IMR-90 (cell line): ENCODE measurements around the gene ZG16B. TPM values are rescaled to one million over a fixed set of nuclear protein-coding genes. Genes with fewer than 3 reads are reported as not detected.
A peak's percentile ranks its signal among the peaks of the same experiment; 100 is the strongest.

ENCODE experiments used
- ATAC-seq: fragments of 200-7000 bp; cut with Tn5 transposase; 2 replicates; pipeline ENCODE4 v1.9.1; 2020; ENCODE audit warnings: low read depth, mild to moderate bottlenecking, moderate library complexity
- BruUV-seq: library from RNA; stranded (reverse); fragments of 400-500 nt; replicated peaks from 2 replicates; lab custom pipeline; 2021; lab: Mats Ljungman, UMichigan
- CTCF ChIA-PET: fragments of 300-600 bp; formaldehyde crosslinking; extraction: SDS; loops from one replicate; lab custom pipeline; 2021; ENCODE audit warnings: antibody characterized with exemption; lab: Yijun Ruan, JAX
- POLR2A ChIA-PET: fragments of 300-600 bp; sonication (Branson Sonifier 250); formaldehyde crosslinking; loops from one replicate; lab custom pipeline; 2022; ENCODE audit warnings: antibody characterized with exemption; ENCODE audit not compliant: unreplicated experiment; lab: Charles Lee
- DNase-seq: peaks from one replicate; pipeline ENCODE4 v3.0.0; 2013
- H2AFZ ChIP-seq: replicated peaks from 2 replicates; pipeline ENCODE3; 2013; ENCODE audit warnings: low read length, mild to moderate bottlenecking; ENCODE audit not compliant: poor library complexity
- H2AK5ac ChIP-seq: 2 replicates; pipeline ENCODE4 v1.6.1; 2013; ENCODE audit warnings: low read depth, low read length, inconsistent platforms
- H2AK9ac ChIP-seq: replicated peaks from 2 replicates; pipeline ENCODE3; 2013; ENCODE audit warnings: mild to moderate bottlenecking, low read depth, low read length, moderate library complexity; ENCODE audit not compliant: poor library complexity
- H2BK120ac ChIP-seq: 2 replicates; pipeline ENCODE4 v1.6.1; 2013; ENCODE audit warnings: low read depth, low read length, inconsistent platforms
- H2BK15ac ChIP-seq: 3 replicates; pipeline ENCODE4 v1.6.1; 2013; ENCODE audit warnings: low read depth, low read length, inconsistent platforms
- H2BK20ac ChIP-seq: 2 replicates; pipeline ENCODE4 v1.6.1; 2013; ENCODE audit warnings: low read depth, mild to moderate bottlenecking, inconsistent platforms, low read length, moderate library complexity
- H2BK5ac ChIP-seq: 2 replicates; pipeline ENCODE4 v1.6.1; 2013; ENCODE audit warnings: mild to moderate bottlenecking, low read depth, low read length, inconsistent platforms; ENCODE audit not compliant: poor library complexity, severe bottlenecking
- H3K14ac ChIP-seq: replicated peaks from 2 replicates; pipeline ENCODE4 v1.6.1; 2013; ENCODE audit warnings: low read depth, low read length, inconsistent platforms
- H3K18ac ChIP-seq: 2 replicates; pipeline ENCODE4 v1.6.1; 2013; ENCODE audit warnings: low read depth, low read length, control low read depth
- H3K23ac ChIP-seq: 2 replicates; pipeline ENCODE4 v1.6.1; 2013; ENCODE audit warnings: low read depth, low read length, inconsistent platforms
- H3K27ac ChIP-seq: 2 replicates; pipeline ENCODE4 v1.5.1; 2013; ENCODE audit warnings: mild to moderate bottlenecking, control low read depth, low read length; ENCODE audit not compliant: insufficient read depth
- H3K27me3 ChIP-seq: 2 replicates; pipeline ENCODE4 v1.6.1; 2013; ENCODE audit warnings: low read length; ENCODE audit not compliant: control insufficient read depth, insufficient read depth
- H3K36me3 ChIP-seq: 2 replicates; pipeline ENCODE4 v1.6.1; 2013; ENCODE audit warnings: low read length, mixed read lengths; ENCODE audit not compliant: control insufficient read depth, insufficient read depth
- H3K4ac ChIP-seq: 2 replicates; pipeline ENCODE4 v1.6.1; 2013; ENCODE audit warnings: low read depth, low read length, inconsistent platforms
- H3K4me1 ChIP-seq: 2 replicates; pipeline ENCODE4 v1.6.1; 2013; ENCODE audit warnings: low read length, mixed read lengths; ENCODE audit not compliant: control insufficient read depth, insufficient read depth
- H3K4me2 ChIP-seq: 2 replicates; pipeline ENCODE4 v1.6.1; 2013; ENCODE audit warnings: low read depth, mild to moderate bottlenecking, control low read depth, low read length, moderate library complexity
- H3K4me3 ChIP-seq: 2 replicates; pipeline ENCODE4 v1.5.1; 2013; ENCODE audit warnings: low read depth, mild to moderate bottlenecking, control low read depth, low read length, moderate library complexity; ENCODE audit not compliant: insufficient read depth
- H3K56ac ChIP-seq: 2 replicates; pipeline ENCODE4 v1.6.1; 2013; ENCODE audit warnings: low read length, inconsistent platforms; ENCODE audit not compliant: insufficient read depth; ENCODE audit errors: extremely low read depth
- H3K79me1 ChIP-seq, 2 experiments: 2 replicates each; pipeline ENCODE4 v1.6.1; 2013; ENCODE audit warnings: low read length in 2 of 2, inconsistent platforms in 1 of 2, low read depth in 1 of 2
- H3K9ac ChIP-seq: 2 replicates; pipeline ENCODE4 v1.6.1; 2013; ENCODE audit warnings: low read depth, low read length, control low read depth
- H3K9me1 ChIP-seq: 2 replicates; pipeline ENCODE4 v1.6.1; 2013; ENCODE audit warnings: low read length, inconsistent platforms; ENCODE audit not compliant: insufficient read depth
- H3K9me3 ChIP-seq: 2 replicates; pipeline ENCODE4 v1.6.1; 2013; ENCODE audit warnings: low read length; ENCODE audit not compliant: control insufficient read depth, insufficient read depth
- H4K20me1 ChIP-seq: 2 replicates; pipeline ENCODE4 v1.6.1; 2013; ENCODE audit warnings: low read length, inconsistent platforms; ENCODE audit not compliant: insufficient read depth
- H4K5ac ChIP-seq: 2 replicates; pipeline ENCODE4 v1.6.1; 2013; ENCODE audit warnings: mild to moderate bottlenecking, low read depth, low read length, control low read depth
- H4K8ac ChIP-seq, 2 experiments: 2 replicates each; pipeline ENCODE4 v1.6.1; 2013; ENCODE audit warnings: low read depth in 2 of 2, low read length in 2 of 2, control low read depth in 1 of 2, inconsistent platforms in 1 of 2
- H4K91ac ChIP-seq: 2 replicates; pipeline ENCODE4 v1.6.1; 2013; ENCODE audit warnings: low read depth, low read length, inconsistent platforms; ENCODE audit not compliant: insufficient read depth
- BHLHE40 ChIP-seq: fragments of 150-350 bp; IDR thresholded peaks from 2 replicates; pipeline ENCODE4 v1.6.1; 2016; ENCODE audit warnings: mild to moderate bottlenecking, low read depth, low read length
- CEBPB ChIP-seq: IDR thresholded peaks from 2 replicates; pipeline ENCODE4 v1.6.1; 2012; ENCODE audit warnings: low read depth, low read length, improper control_type of control experiment
- CHD1 ChIP-seq: IDR thresholded peaks from 2 replicates; pipeline ENCODE4 v1.6.1; 2012; ENCODE audit warnings: low read depth, low read length, improper control_type of control experiment
- CTCF ChIP-seq: conservative IDR thresholded peaks from 2 replicates; pipeline ENCODE4 v1.5.1; 2012; ENCODE audit warnings: mild to moderate bottlenecking, low read depth, low read length, improper control_type of control experiment
- FOS ChIP-seq: fragments of 150-350 bp; IDR thresholded peaks from 2 replicates; pipeline ENCODE4 v1.6.1; 2016; ENCODE audit warnings: low read depth, low read length
- MAFK ChIP-seq: IDR thresholded peaks from 2 replicates; pipeline ENCODE4 v1.6.1; 2012; ENCODE audit warnings: low read depth, low read length, improper control_type of control experiment
- MAZ ChIP-seq: IDR thresholded peaks from 2 replicates; pipeline ENCODE4 v1.6.1; 2012; ENCODE audit warnings: low read depth, mild to moderate bottlenecking, low read length, improper control_type of control experiment, moderate library complexity, borderline replicate concordance
- MXI1 ChIP-seq: IDR thresholded peaks from 2 replicates; pipeline ENCODE4 v1.6.1; 2012; ENCODE audit warnings: low read depth, mild to moderate bottlenecking, low read length, moderate library complexity, borderline replicate concordance
- NFE2L2 ChIP-seq: fragments of 150-350 bp; IDR thresholded peaks from 2 replicates; pipeline ENCODE4 v1.6.1; 2016; ENCODE audit warnings: low read depth, mild to moderate bottlenecking, low read length
- POLR2A ChIP-seq: IDR thresholded peaks from 2 replicates; pipeline ENCODE4 v1.6.1; 2012; ENCODE audit warnings: mild to moderate bottlenecking, low read depth, low read length
- RAD21 ChIP-seq: IDR thresholded peaks from 2 replicates; pipeline ENCODE4 v1.6.1; 2012; ENCODE audit warnings: low read length, improper control_type of control experiment
- RCOR1 ChIP-seq: IDR thresholded peaks from 2 replicates; pipeline ENCODE4 v1.6.1; 2012; ENCODE audit warnings: mild to moderate bottlenecking, low read length, improper control_type of control experiment; ENCODE audit not compliant: insufficient replicate concordance
- RFX5 ChIP-seq: IDR thresholded peaks from 2 replicates; pipeline ENCODE4 v1.8.0; 2012; ENCODE audit warnings: low read depth, mild to moderate bottlenecking, low read length, moderate library complexity
- SMC3 ChIP-seq: fragments of 150-350 bp; IDR thresholded peaks from 2 replicates; pipeline ENCODE4 v1.6.1; 2016; ENCODE audit warnings: low read depth, mild to moderate bottlenecking, antibody characterized with exemption, low read length, moderate library complexity
- WGBS, 2 experiments: methylation state at CpG; one replicate each; pipeline versions ENCODE4 v1.1.5 to v1.1.7; 2013; ENCODE audit warnings: missing lambda C conversion rate in 2 of 2; ENCODE audit not compliant: insufficient read length in 1 of 2; ENCODE audit errors: extremely low coverage in 2 of 2; 5-methylcytosine and 5-hydroxymethylcytosine counted together
- dilution Hi-C: fragments of 300-500 bp; cut with HindIII; formaldehyde crosslinking; loops from one replicate; pipeline ENCODE4 v1.14.3; 2018; ENCODE audit warnings: low sequenced_read_pairs; ENCODE audit not compliant: unreplicated experiment
- in situ Hi-C: fragments of 300-500 bp; cut with MboI; formaldehyde crosslinking; loops from 3 replicates; pipeline ENCODE4 v1.14.3; 2019; ENCODE audit warnings: low sequenced_read_pairs, inconsistent platforms, mixed read lengths
- intact Hi-C: fragments of 100-400 bp; cut with micrococcal nuclease; formaldehyde crosslinking; loops from 2 replicates; pipeline ENCODE4 v1.10.0; 2022
- polyA plus RNA-seq, 3 experiments: library from polyadenylated mRNA; depleted of rRNA; stranded (reverse); fragments of >200 nt; gene quantifications; 2 replicates each; pipeline ENCODE4 v1.2.3, GENCODE V29; 2012; ENCODE audit warnings: low replicate concordance in 1 of 3
- total RNA-seq: library from RNA; depleted of rRNA; stranded (reverse); fragments of >200 nt; gene quantifications from 2 replicates; pipeline ENCODE4 v1.2.3, GENCODE V29; 2012

Gene ZG16B
- total and polyA plus RNA-seq, 2 of the 4 experiments (the other 2 are of a cell fraction) = 0.54 to 0.65 TPM

DNA sequence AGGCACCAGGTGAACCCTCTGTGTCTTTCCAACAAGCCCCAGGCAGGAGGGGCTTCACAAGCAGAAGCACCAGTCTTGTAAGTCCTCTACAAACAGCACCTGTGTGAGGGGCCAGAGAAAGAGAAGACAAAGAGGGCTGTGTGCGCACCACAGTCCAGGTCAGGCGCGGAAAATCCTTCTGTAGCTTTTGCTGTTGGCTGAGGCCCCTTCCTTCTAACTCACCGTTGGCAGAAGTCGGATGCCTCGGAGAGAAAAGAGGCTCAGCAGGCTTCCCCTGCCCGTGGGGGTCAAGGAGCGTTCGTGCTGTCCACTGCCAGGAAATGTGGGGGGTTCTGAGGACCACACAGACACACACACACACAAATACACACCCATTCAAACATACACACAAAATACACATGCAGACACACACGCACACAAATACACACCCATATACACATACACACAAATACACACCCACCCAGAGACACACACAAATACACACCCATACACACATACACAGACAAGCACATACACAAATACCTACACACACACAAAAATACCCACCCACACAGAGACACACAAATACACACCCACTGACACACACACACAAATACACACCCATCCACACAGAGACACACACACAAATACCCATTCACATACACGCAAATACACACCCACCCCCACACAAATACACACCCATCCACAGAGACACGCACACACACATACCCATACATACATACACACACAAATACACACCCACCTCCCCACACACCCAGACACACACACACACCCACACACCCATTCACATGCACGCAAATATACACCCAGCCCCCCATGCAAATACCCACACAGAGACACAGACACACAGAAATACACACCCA lies 6.8 kb downstream of the ZG16B start (continued):
- TF ChIP-seq CEBPB = no peak
- no peak for TF ChIP-seq CHD1
- no peak for TF ChIP-seq FOS

DNA sequence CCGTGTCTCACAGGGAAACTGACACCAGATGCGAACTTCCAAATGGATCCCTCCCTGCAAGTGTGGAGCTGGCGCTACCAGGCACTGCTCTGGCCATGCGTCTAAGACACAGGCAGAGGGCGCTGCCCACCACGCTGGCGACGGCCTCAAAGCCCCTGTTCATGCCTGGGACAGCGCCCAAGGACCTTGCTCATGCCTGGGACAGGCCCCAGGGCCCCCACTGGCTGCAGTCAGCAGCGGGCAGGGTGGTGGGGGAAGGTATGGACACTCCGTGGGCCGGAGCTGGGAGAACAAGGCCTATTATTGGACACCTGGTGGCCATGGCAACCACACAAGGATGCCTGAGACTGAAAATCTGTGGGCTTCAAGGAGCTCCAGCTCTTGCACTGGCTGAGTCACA lies 8.8 kb downstream of the ZG16B start:
- H2BK5ac ChIP-seq = no peak overlapping the region
- H3K27me3 ChIP-seq = no peaks in the 10 kb centered on the region
- peak overlapping the region; percentile 13; the same call in 1 of the 2 replicates for H3K14ac ChIP-seq
- H3K36me3 ChIP-seq = no peaks in the 10 kb centered on the region
- H3K23ac ChIP-seq = no peak overlapping the region
- ATAC-seq (peak; percentile 90), DNase-seq (peak; percentile 89)
- H3K4me1 ChIP-seq = peaks cover 10% of the 10 kb centered on the region
- peak overlapping the region; percentile 68 for H3K4ac ChIP-seq
- no peak overlapping the region for H3K27ac ChIP-seq
- no peak overlapping the region for H3K4me3 ChIP-seq
- H3K79me1 ChIP-seq = no peaks in the 10 kb centered on the region
- H3K9me1 ChIP-seq = peaks cover 10% of the 10 kb centered on the region
- peaks cover 7% of the 10 kb centered on the region; the same call in 1 of the 2 replicates for H4K20me1 ChIP-seq
- intact Hi-C loops (loop anchor here (1.0 to 5.0 kb wide), 3 partner anchors 29 to 80 kb away; no protein-coding TSS in a partner anchor), in situ Hi-C loops (loop anchor here (10.0 kb wide), 1 partner anchor 76 kb away; the partner anchor contains the start of gene FLYWCH1), dilution Hi-C loops (no loop called here)
- no TSS peak for BruUV-seq
- H2BK20ac ChIP-seq = peak overlapping the region; percentile 61; the same call in 1 of the 2 replicates
- peak overlapping the region; percentile 98 for H2AK5ac ChIP-seq
- no peak overlapping the region for H3K18ac ChIP-seq
- peak overlapping the region; percentile 92 for H2AFZ ChIP-seq
- H4K5ac ChIP-seq = peak overlapping the region; percentile 60
- peak overlapping the region; percentile 65; the same call in 1 of the 2 replicates for H2BK120ac ChIP-seq
- H2AK9ac ChIP-seq = peak overlapping the region; percentile 94
- H3K4me2 ChIP-seq = no peak overlapping the region
- H4K8ac ChIP-seq = peak overlapping the region; percentile 45 to 83; a peak in 3 of 4 replicates
- ChIA-PET POLR2A (interaction anchor here (1.8 kb wide), 1 partner anchor 29 kb away, joined by 6 read pairs; no protein-coding TSS in a partner anchor), CTCF (interaction anchor here (0.6 to 2.6 kb wide), 14 partner anchors 8 to 106 kb away, joined by 3 to 54 read pairs (median 4); partner anchors contain the start of genes FLYWCH1 and FLYWCH2)
- no peaks in the 10 kb centered on the region for H3K9me3 ChIP-seq
- WGBS, 2 experiments = 18% methylated on average over 3 of the region's 12 CpGs; no CpG with 5 or more reads in 1 of the 2 experiments
- no peak overlapping the region for H3K9ac ChIP-seq
- H3K56ac ChIP-seq = no peak overlapping the region
- H4K91ac ChIP-seq = peak overlapping the region; percentile 58
- H2BK15ac ChIP-seq = peak overlapping the region; percentile 88; the same call in 1 of the 3 replicates
- no peak for TF ChIP-seq CHD1
- no peak for TF ChIP-seq CEBPB
- TF ChIP-seq MAFK = no peak
- peak; percentile 98 for TF ChIP-seq SMC3
- 0 out of 2 replicates have a peak, but pooled peaks have one; percentile 40 for TF ChIP-seq BHLHE40
- TF ChIP-seq CTCF = peak; percentile 97
- TF ChIP-seq FOS = no peak
- no peak for TF ChIP-seq NFE2L2
- TF ChIP-seq RFX5 = no peak
- TF ChIP-seq MAZ = peak; percentile 82
- TF ChIP-seq POLR2A = peak; percentile 40; the same call in 1 of the 2 replicates
- no peak for TF ChIP-seq MXI1
- peak; percentile 98 for TF ChIP-seq RAD21
- no peak for TF ChIP-seq RCOR1
